Natural killer cell (primary cell): ENCODE measurements around the gene RNF17. TPM values are rescaled to one million over a fixed set of nuclear protein-coding genes. Genes with fewer than 3 reads are reported as not detected.

ENCODE experiments used
- ATAC-seq, 3 donors: fragments of 150-1000 bp in 2 of 3; fragments of 200-7000 bp in 1 of 3; cut with Tn5 transposase; 1 replicate in 1 of 3; 2 replicates in 2 of 3; pipeline ENCODE4 v1.10.0; 2021; ENCODE audit warnings: mild to moderate bottlenecking in 2 of 3, moderate library complexity in 2 of 3
- DNase-seq, 2 donors: peaks; one replicate each; pipeline versions ENCODE4 v3.0.0 to v3.0.0-alpha.2; 2013 to 2021; ENCODE audit warnings: mixed read lengths in 1 of 2
- H3K27ac ChIP-seq: one replicate; pipeline ENCODE4 v1.5.1; 2013; ENCODE audit warnings: mild to moderate bottlenecking, low read length
- H3K27me3 ChIP-seq: one replicate; pipeline ENCODE4 v1.6.1; 2013; ENCODE audit warnings: low read length; ENCODE audit not compliant: control insufficient read depth, insufficient read depth
- H3K36me3 ChIP-seq: one replicate; pipeline ENCODE4 v1.6.1; 2013; ENCODE audit warnings: low read length; ENCODE audit not compliant: control insufficient read depth, insufficient read depth
- H3K4me1 ChIP-seq: one replicate; pipeline ENCODE4 v1.6.1; 2013; ENCODE audit warnings: low read length; ENCODE audit not compliant: control insufficient read depth, insufficient read depth
- H3K4me3 ChIP-seq: one replicate; pipeline ENCODE4 v1.5.1; 2013; ENCODE audit warnings: low read length
- H3K9me3 ChIP-seq: one replicate; pipeline ENCODE4 v1.6.1; 2013; ENCODE audit warnings: low read length; ENCODE audit not compliant: control insufficient read depth, insufficient read depth
- H3K27ac Mint-ChIP-seq, 2 donors: one replicate each; pipeline ENCODE4 v1.8.0; 2022; ENCODE audit warnings: mild to moderate bottlenecking in 2 of 2, mixed read lengths in 2 of 2, moderate library complexity in 1 of 2
- H3K27me3 Mint-ChIP-seq, 2 donors: one replicate each; pipeline ENCODE4 v1.8.0; 2022; ENCODE audit warnings: low read depth in 2 of 2, mixed read lengths in 2 of 2
- H3K36me3 Mint-ChIP-seq: one replicate; pipeline ENCODE4 v1.8.0; 2022; ENCODE audit warnings: mixed read lengths
- H3K4me1 Mint-ChIP-seq, 2 donors: one replicate each; pipeline ENCODE4 v1.8.0; 2022; ENCODE audit warnings: mixed read lengths in 2 of 2
- H3K4me3 Mint-ChIP-seq: one replicate; pipeline ENCODE4 v1.8.0; 2022; ENCODE audit warnings: mild to moderate bottlenecking, moderate library complexity, mixed read lengths
- H3K9me3 Mint-ChIP-seq, 2 donors: one replicate each; pipeline ENCODE4 v1.8.0; 2022; ENCODE audit warnings: mixed read lengths in 2 of 2
- CTCF ChIP-seq: fragments of 200-600 bp; IDR thresholded peaks from one replicate; pipeline ENCODE4 v1.8.0; 2022; ENCODE audit warnings: antibody characterized with exemption
- WGBS: methylation state at CpG from one replicate; pipeline ENCODE4 v1.1.7; 2013; ENCODE audit warnings: missing lambda C conversion rate; ENCODE audit not compliant: insufficient coverage; 5-methylcytosine and 5-hydroxymethylcytosine counted together
- intact Hi-C: fragments of 100-400 bp; cut with micrococcal nuclease; formaldehyde crosslinking; loops from one replicate; pipeline ENCODE4 v1.14.2; 2022
- total RNA-seq, 4 donors: library from RNA; stranded (reverse); fragments of 120-200 nt in 1 of 4; gene quantifications; one replicate each; pipeline versions ENCODE4 v1.2.3 to v1.2.4, GENCODE V29; 2013 to 2022

The RNF17 gene
- total RNA-seq, 3 donors from 2014 or later (not counting 1 experiment from before 2014, with no cell fraction given), result not detected

- intact Hi-C loops, result no loop called here
- Histone ChIP-seq H3K27ac (no peak overlapping the region), H3K4me3 (no peak overlapping the region), H3K36me3 (no peaks in the 10 kb centered on the region), H3K27me3 (no peaks in the 10 kb centered on the region), H3K9me3 (no peaks in the 10 kb centered on the region), H3K4me1 (no peaks in the 10 kb centered on the region)
- WGBS, result 87% methylated on average over 12 of the region's 12 CpGs
- Mint-ChIP-seq H3K27ac (no peak overlapping the region), H3K4me1 (no peaks in the 10 kb centered on the region), H3K4me3 (no peak overlapping the region), H3K27me3 (peaks cover 7 to 10% of the 10 kb centered on the region in 2 donors), H3K9me3 (no peaks in the 10 kb centered on the region), H3K36me3 (no peaks in the 10 kb centered on the region)
- ATAC-seq (no peak), DNase-seq (no peak)
- no peak for TF ChIP-seq CTCF
These were observed 23.7 kb upstream of the RNF17 start for GRCh38 chr13:24740014-24740890.

DNA sequence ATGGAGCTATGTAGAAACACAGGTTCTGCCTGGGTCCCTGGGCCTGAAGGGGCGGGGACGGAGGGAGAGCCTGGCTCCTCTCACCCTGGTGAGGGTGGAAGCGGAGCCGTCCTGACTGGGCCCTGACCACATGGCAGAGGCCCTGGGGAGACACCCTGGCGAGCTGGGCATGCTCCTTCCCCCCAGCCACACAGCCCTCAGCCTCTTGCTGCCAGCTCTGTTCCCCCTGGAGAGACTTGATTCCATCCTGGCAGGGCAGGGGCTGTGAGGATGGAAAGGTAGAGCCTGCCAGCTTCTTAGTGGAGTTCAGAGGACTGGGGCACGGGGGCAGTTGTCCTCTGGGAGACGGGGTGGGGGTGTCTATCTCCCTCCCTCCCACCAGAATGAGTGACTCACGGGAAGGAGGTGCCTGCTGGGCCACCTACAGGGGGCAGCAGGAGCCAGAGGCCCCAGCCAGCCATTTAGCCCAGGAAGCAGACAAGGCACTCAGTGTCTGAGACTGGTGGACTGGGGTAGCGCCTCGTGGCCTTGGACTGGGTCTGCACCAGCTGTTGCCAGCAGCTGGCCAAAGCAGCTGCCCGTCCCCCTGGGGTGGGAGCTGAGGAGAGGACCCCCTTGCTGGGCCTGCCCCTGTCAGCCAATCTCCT is 22.8 kb upstream of the RNF17 start:
- H3K27ac Mint-ChIP-seq, result no peak overlapping the region
- 85% methylated on average over 10 of the region's 11 CpGs for WGBS
- intact Hi-C loops, result no loop called here
- Histone ChIP-seq H3K36me3 (no peaks in the 10 kb centered on the region), H3K4me1 (no peaks in the 10 kb centered on the region), H3K9me3 (no peaks in the 10 kb centered on the region), H3K4me3 (no peak overlapping the region), H3K27ac (no peak overlapping the region), H3K27me3 (no peaks in the 10 kb centered on the region)
- no peak overlapping the region for H3K4me3 Mint-ChIP-seq
- peaks cover 9 to 13% of the 10 kb centered on the region in 2 donors for H3K27me3 Mint-ChIP-seq
- H3K4me1 Mint-ChIP-seq, result no peaks in the 10 kb centered on the region
- TF ChIP-seq CTCF, result no peak
- no peaks in the 10 kb centered on the region for H3K36me3 Mint-ChIP-seq
- DNase-seq (peak in 1 of 2 donors; percentile 13), ATAC-seq (no peak)
- H3K9me3 Mint-ChIP-seq, result no peaks in the 10 kb centered on the region

DNA sequence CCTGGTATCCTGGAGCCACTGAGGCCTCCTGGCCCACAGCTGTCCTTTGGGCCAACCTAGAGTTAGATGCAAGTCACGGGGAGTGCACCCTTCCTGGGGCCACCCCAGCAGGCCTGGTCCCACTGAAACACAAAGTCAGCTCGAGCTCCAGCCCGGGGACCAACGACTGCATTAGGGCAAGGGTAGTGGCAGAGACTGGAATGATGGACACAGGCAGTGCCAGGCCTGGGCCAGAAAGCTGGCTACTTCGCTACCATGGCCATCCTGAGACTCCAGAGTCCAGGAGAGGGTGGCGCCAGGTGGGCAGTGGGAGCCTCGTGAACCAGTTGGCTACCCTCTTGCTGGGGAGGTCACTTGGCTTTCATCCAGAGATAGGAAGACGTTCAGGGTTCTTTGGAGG is 22.2 kb upstream of the RNF17 start:
- intact Hi-C loops, result no loop called here
- H3K4me3 Mint-ChIP-seq, result no peak overlapping the region
- TF ChIP-seq CTCF, result no peak

More for the DNA sequence above, 22.2 kb upstream of the RNF17 start:
- H3K4me1 Mint-ChIP-seq, result no peaks in the 10 kb centered on the region
- Histone ChIP-seq H3K36me3 (no peaks in the 10 kb centered on the region), H3K4me1 (peaks cover 3% of the 10 kb centered on the region), H3K9me3 (no peaks in the 10 kb centered on the region), H3K27me3 (peaks cover 1% of the 10 kb centered on the region), H3K27ac (no peak overlapping the region), H3K4me3 (no peak overlapping the region)
- ATAC-seq (no peak), DNase-seq (no peak)
- no peaks in the 10 kb centered on the region for H3K36me3 Mint-ChIP-seq
- no peak overlapping the region for H3K27ac Mint-ChIP-seq
- 74% methylated on average over 8 of the region's 8 CpGs for WGBS
- no peaks in the 10 kb centered on the region for H3K9me3 Mint-ChIP-seq
- H3K27me3 Mint-ChIP-seq, result peaks cover 10 to 13% of the 10 kb centered on the region in 2 donors
